ENCODE results near the gene LYPD8.

GRCh38 chr1:248757784-248758195 is 2.2 kb upstream of the LYPD8 start:
- TF ChIP-seq RAD21 (conservative IDR thresholded peaks at IDR 0.05) (no peak), CTCF (IDR thresholded peaks at IDR 0.05; ENCODE audit: poor library complexity, severe bottlenecking) (no peak), POLR2AphosphoS5 (IDR thresholded peaks at IDR 0.05) (no peak), EZH2 (IDR thresholded peaks at IDR 0.05; ENCODE audit: borderline replicate concordance, insufficient read depth, low read length, poor library complexity, severe bottlenecking) (no peak)
